ENCODE data around the gene PIK3CA.

Gene PIK3CA

GRCh38 chr3:179156775-179157174, 8.6 kb downstream of the PIK3CA start:
- TF ChIP-seq, protein P1, sequence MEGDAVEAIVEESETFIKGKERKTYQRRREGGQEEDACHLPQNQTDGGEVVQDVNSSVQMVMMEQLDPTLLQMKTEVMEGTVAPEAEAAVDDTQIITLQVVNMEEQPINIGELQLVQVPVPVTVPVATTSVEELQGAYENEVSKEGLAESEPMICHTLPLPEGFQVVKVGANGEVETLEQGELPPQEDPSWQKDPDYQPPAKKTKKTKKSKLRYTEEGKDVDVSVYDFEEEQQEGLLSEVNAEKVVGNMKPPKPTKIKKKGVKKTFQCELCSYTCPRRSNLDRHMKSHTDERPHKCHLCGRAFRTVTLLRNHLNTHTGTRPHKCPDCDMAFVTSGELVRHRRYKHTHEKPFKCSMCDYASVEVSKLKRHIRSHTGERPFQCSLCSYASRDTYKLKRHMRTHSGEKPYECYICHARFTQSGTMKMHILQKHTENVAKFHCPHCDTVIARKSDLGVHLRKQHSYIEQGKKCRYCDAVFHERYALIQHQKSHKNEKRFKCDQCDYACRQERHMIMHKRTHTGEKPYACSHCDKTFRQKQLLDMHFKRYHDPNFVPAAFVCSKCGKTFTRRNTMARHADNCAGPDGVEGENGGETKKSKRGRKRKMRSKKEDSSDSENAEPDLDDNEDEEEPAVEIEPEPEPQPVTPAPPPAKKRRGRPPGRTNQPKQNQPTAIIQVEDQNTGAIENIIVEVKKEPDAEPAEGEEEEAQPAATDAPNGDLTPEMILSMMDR (IDR thresholded peaks at IDR 0.05; ENCODE audit: control insufficient read depth, extremely low read depth, insufficient read depth) = no peak
- no peak for DNase-seq (ENCODE audit: low read depth)
- no peak overlapping the region for H3K4me3 ChIP-seq (ENCODE audit: low read depth, low read length)

- TF ChIP-seq, protein P1 (IDR thresholded peaks at IDR 0.05; ENCODE audit: control insufficient read depth, extremely low read depth, insufficient read depth) = no peak
- DNase-seq (ENCODE audit: low read depth) = no peak
- no peak overlapping the region for H3K4me3 ChIP-seq (ENCODE audit: low read depth, low read length)
These were observed 10.3 kb downstream of the PIK3CA start for GRCh38 chr3:179158336-179159039.

DNA sequence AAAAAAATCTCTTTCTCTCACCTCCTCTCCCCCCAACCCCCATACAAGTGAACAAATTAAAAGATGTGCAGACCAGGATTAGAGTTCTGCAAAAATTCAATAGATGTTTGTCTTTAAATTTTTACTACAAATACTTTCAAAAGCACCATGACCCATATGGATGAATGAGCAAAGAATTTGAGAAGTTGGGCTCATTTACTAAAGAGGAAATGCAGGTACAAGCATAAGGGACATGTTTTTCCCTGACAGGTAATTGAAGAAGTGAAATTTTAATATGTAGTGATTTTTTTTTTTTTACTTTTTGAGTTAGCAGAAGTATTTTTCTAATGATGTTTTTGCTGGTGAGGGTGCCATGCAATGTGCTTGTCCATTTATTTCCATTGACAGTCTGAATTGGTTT, 15.3 kb downstream of the PIK3CA start:
- TF ChIP-seq, protein P1 (IDR thresholded peaks at IDR 0.05; ENCODE audit: control insufficient read depth, extremely low read depth, insufficient read depth) = no peak
- no peak for DNase-seq (ENCODE audit: low read depth)
- H3K4me3 ChIP-seq (ENCODE audit: low read depth, low read length) = no peak overlapping the region

DNA sequence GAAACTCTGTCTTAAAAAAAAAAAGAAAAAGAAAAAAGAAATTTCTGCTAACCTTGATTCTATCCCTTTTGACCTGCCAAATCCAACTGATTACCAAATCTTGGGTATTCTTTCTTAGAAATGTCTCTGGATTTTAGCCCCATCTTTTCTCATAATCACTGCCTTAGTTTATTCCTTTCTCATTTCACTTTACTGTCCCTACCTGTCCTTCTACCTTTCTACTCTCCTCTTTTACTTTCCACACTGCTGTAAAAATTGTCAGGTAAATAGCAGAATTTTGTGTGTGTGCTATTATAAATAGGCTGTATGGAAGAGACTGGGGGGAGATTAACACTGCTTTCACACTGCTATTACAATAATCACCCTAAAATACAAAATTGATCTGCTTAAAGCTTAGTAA, 16.7 kb downstream of the PIK3CA start:
- no peak for DNase-seq (ENCODE audit: low read depth)
- no peak overlapping the region for H3K4me3 ChIP-seq (ENCODE audit: low read depth, low read length)
- TF ChIP-seq, protein P1 (IDR thresholded peaks at IDR 0.05; ENCODE audit: control insufficient read depth, extremely low read depth, insufficient read depth) = no peak

DNA sequence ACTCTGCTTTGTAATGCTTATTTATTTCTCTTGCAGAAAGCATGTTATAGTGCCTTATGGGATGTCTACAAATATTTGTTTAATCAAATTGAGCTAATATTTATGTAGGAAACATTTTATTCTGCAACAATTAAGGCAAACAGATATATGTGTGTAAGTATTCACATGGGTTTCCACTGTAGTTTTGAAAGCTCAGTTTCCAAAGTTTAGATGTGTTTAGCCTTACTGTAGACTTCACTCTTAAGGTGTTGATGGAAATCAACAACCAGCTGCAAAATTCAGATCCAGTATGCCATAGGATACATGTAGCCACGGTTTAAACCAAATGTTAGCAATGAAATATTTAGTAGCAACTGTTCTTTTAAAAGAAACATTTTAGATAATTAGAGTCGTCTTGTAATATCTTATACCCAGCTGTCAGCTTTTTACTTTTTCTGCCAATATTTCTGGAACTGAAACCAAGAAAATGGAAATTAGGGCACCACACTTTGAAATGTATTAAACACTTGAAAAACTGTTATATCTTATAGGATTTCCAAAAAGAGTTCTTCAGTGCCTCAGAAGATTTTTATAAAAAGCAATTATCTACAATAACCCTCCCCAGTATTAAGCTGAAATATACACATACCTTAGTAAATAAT, 18.5 kb downstream of the PIK3CA start:
- DNase-seq (ENCODE audit: low read depth) = no peak
- TF ChIP-seq, protein P1 (IDR thresholded peaks at IDR 0.05; ENCODE audit: control insufficient read depth, extremely low read depth, insufficient read depth) = no peak
- no peak overlapping the region for H3K4me3 ChIP-seq (ENCODE audit: low read depth, low read length)

DNA sequence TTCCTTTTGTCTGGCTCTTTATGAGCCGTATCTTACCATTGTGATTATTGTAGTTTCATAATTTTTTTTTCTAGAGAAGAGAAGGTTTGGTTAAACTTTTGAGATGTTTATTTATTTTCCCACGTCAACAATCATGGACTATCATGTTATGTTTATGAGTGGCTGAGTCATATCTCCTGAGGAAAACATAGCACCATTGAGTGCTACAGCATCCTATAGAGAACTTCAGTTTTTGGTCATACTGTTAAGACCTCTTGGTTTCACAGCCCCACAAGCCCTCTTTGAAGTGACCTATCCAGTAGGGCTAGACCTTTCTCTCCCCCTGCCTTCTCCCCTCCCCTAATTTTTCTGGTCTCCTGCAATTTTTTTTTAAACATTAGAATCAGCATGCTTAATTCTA, 20.8 kb downstream of the PIK3CA start:
- no peak overlapping the region for H3K4me3 ChIP-seq (ENCODE audit: low read depth, low read length)
- TF ChIP-seq, protein P1 (IDR thresholded peaks at IDR 0.05; ENCODE audit: control insufficient read depth, extremely low read depth, insufficient read depth) = no peak
- DNase-seq (ENCODE audit: low read depth) = no peak
